IMR-90 (cell line): ENCODE results near the gene SAMM50.

ENCODE experiments used
- BHLHE40 ChIP-seq: fragments of 150-350 bp; IDR thresholded peaks from 2 replicates; pipeline ENCODE4 v1.6.1; 2016; ENCODE audit warnings: mild to moderate bottlenecking, low read depth, low read length
- CTCF ChIP-seq: conservative IDR thresholded peaks from 2 replicates; pipeline ENCODE4 v1.5.1; 2012; ENCODE audit warnings: mild to moderate bottlenecking, low read depth, low read length, improper control_type of control experiment
- POLR2A ChIP-seq: IDR thresholded peaks from 2 replicates; pipeline ENCODE4 v1.6.1; 2012; ENCODE audit warnings: mild to moderate bottlenecking, low read depth, low read length
- RFX5 ChIP-seq: IDR thresholded peaks from 2 replicates; pipeline ENCODE4 v1.8.0; 2012; ENCODE audit warnings: low read depth, mild to moderate bottlenecking, low read length, moderate library complexity
- SMC3 ChIP-seq: fragments of 150-350 bp; IDR thresholded peaks from 2 replicates; pipeline ENCODE4 v1.6.1; 2016; ENCODE audit warnings: low read depth, mild to moderate bottlenecking, antibody characterized with exemption, low read length, moderate library complexity

- TF ChIP-seq CTCF: no peak
- TF ChIP-seq POLR2A: no peak
- TF ChIP-seq SMC3: no peak
- TF ChIP-seq BHLHE40: no peak
- no peak for TF ChIP-seq RFX5
Observed at GRCh38 chr22:43967069-43967468, 11.8 kb downstream of the SAMM50 start.
